Measurements from ENCODE around the gene SEMA4C.

DNA sequence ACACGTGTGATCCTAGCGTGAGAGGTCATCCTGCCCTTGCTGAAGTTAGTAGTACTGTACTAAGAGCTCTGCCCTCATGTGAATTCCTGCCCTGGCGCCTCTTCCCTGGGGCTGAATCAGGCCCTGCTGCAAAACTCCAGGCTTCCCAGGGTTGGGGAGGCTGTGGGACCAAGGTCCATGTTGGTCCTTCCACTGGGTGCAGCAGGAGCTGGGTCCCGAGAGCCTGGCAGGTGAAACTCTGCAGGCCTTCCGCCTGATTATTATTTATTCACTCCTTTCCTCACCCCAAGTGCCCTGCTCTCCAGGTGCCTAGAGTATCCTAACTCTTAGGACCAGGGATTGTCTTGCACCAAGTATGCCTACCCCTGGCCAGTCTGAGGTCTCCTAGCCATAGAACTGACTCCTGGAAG, 59.1 kb downstream of the SEMA4C start:
- TF ChIP-seq, protein P1, sequence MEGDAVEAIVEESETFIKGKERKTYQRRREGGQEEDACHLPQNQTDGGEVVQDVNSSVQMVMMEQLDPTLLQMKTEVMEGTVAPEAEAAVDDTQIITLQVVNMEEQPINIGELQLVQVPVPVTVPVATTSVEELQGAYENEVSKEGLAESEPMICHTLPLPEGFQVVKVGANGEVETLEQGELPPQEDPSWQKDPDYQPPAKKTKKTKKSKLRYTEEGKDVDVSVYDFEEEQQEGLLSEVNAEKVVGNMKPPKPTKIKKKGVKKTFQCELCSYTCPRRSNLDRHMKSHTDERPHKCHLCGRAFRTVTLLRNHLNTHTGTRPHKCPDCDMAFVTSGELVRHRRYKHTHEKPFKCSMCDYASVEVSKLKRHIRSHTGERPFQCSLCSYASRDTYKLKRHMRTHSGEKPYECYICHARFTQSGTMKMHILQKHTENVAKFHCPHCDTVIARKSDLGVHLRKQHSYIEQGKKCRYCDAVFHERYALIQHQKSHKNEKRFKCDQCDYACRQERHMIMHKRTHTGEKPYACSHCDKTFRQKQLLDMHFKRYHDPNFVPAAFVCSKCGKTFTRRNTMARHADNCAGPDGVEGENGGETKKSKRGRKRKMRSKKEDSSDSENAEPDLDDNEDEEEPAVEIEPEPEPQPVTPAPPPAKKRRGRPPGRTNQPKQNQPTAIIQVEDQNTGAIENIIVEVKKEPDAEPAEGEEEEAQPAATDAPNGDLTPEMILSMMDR (IDR thresholded peaks at IDR 0.05): no peak
- TF ChIP-seq EZH2 (IDR thresholded peaks at IDR 0.05): no peak

All from neural progenitor cell (in vitro differentiated cells).